ENCODE measurements around the gene NPR1. TPM values are rescaled to one million over a fixed set of nuclear protein-coding genes. Genes with fewer than 3 reads are reported as not detected.
"Not testable (repeated sequence)": the region's sequence is repeated elsewhere in the genome, so short reads cannot be mapped to it uniquely, and the experiment has no call there.

NPR1 gene
- total RNA-seq, 1 experiment from 2014 or later: 1.1 TPM

DNA sequence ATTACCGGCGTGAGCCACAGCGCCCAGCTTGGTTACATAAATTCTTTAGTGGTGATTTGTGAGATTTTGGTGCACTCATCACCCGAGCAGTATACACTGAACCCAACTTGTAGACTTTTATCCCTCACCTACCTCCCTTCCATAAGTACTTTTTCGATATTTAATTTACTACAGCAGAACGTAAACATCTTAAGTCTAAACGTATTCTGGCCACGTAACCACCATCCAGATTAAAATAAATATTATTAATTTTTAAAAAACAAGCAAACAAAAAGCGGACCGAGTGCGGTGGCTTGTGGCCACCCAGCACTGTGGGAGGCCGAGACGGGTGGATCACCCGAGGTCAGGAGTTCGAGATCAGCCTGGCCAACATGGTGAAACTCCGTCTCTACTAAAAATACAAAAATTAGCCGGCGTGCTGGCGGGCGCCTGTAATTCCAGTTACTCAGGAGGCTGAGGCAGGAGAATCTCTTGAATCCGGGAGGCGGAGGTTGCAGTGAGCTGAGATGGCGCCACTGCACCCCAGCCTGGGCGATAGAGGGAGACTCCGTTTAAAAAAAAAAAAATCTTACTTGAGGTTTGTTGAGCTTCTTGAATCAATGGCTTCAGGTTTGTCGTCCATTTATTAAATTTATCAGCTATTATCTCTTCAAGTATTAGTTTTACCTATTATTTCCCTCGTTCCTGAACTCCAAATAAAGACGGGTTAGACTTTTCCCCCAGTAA is 6.7 kb upstream of the NPR1 start:
- peaks cover 32% of the 10 kb centered on the region for H3K36me3 ChIP-seq (ENCODE audit: insufficient read depth, low read length, poor library complexity, severe bottlenecking)
- not testable (repeated sequence) for H3K27me3 ChIP-seq (replicated peaks; ENCODE audit: insufficient read depth, low read depth, low read length, poor library complexity); H3K9me3 ChIP-seq (ENCODE audit: low read depth, low read length, poor library complexity, severe bottlenecking); BruUV-seq (replicated peaks); H3K4me1 ChIP-seq (ENCODE audit: insufficient read depth, low read length, poor library complexity, severe bottlenecking)
- intact Hi-C loops (cut with micrococcal nuclease; ENCODE audit: unreplicated experiment): loop anchor here (2.0 to 5.0 kb wide), 3 partner anchors 159 to 315 kb away; partner anchors contain the start of genes RAB13 and SLC39A1
- peak; percentile 56 for DNase-seq (ENCODE audit: low spot score)
- ChIA-PET POLR2A (ENCODE audit: low non-redundant PET) (interaction anchor here (0.6 to 0.7 kb wide), 3 partner anchors 17 to 322 kb away, joined by 3 to 8 read pairs (median 4); partner anchors contain the start of gene INTS3), CTCF (interaction anchor here (0.8 kb wide), 1 partner anchor 275 kb away, joined by 3 read pairs; the partner anchor contains the start of gene DENND4B)
- peak overlapping the region; percentile 70 for H3K4me3 ChIP-seq (ENCODE audit: low read depth, low read length, poor library complexity, severe bottlenecking)
- peak overlapping the region; percentile 52 for H3K27ac ChIP-seq (ENCODE audit: low read depth, low read length, poor library complexity, severe bottlenecking)
- TF ChIP-seq CTCF (conservative IDR thresholded peaks at IDR 0.05; ENCODE audit: low read depth, low read length): peak; percentile 38

DNA sequence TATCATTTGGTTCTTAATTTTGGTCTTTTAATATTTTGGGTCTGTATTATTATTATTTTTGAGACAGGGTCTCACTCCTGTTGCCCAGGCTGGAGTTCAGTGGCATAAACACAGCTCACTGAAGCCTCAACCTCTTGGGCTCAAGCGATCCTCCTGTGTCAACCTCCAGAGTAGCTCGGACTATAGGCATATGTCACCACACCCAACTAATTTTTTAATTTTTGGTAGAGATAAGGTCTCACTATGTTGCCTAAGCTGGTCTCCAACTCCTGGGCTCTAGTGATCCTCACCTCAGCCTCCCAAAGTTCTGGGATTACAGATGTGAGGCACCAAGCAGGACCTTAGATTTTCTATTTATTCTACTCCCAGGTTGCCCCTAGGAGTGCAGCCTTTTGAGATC is 5.0 kb upstream of the NPR1 start:
- no peak for DNase-seq (ENCODE audit: low spot score)
- intact Hi-C loops (cut with micrococcal nuclease; ENCODE audit: unreplicated experiment): loop anchor here (5.0 kb wide), 2 partner anchors 161 to 289 kb away; partner anchors contain the start of gene SLC39A1
- H3K27me3 ChIP-seq (replicated peaks; ENCODE audit: insufficient read depth, low read depth, low read length, poor library complexity): peaks cover 8% of the 10 kb centered on the region
- ChIA-PET POLR2A (ENCODE audit: low non-redundant PET) (no interaction called here), CTCF (no interaction called here)
- peaks cover 19% of the 10 kb centered on the region for H3K4me1 ChIP-seq (ENCODE audit: insufficient read depth, low read length, poor library complexity, severe bottlenecking)
- H3K9me3 ChIP-seq (ENCODE audit: low read depth, low read length, poor library complexity, severe bottlenecking): no peaks in the 10 kb centered on the region
- TF ChIP-seq CTCF (conservative IDR thresholded peaks at IDR 0.05; ENCODE audit: low read depth, low read length): no peak
- no peak for TF ChIP-seq EZH2 (IDR thresholded peaks at IDR 0.05; ENCODE audit: borderline replicate concordance, low read depth, low read length, poor library complexity, severe bottlenecking)
- H3K4me3 ChIP-seq (ENCODE audit: low read depth, low read length, poor library complexity, severe bottlenecking): no peak overlapping the region
- H3K27ac ChIP-seq (ENCODE audit: low read depth, low read length, poor library complexity, severe bottlenecking): no peak overlapping the region
- BruUV-seq (replicated peaks): no TSS peak
- H3K36me3 ChIP-seq (ENCODE audit: insufficient read depth, low read length, poor library complexity, severe bottlenecking): peaks cover 14% of the 10 kb centered on the region

DNA sequence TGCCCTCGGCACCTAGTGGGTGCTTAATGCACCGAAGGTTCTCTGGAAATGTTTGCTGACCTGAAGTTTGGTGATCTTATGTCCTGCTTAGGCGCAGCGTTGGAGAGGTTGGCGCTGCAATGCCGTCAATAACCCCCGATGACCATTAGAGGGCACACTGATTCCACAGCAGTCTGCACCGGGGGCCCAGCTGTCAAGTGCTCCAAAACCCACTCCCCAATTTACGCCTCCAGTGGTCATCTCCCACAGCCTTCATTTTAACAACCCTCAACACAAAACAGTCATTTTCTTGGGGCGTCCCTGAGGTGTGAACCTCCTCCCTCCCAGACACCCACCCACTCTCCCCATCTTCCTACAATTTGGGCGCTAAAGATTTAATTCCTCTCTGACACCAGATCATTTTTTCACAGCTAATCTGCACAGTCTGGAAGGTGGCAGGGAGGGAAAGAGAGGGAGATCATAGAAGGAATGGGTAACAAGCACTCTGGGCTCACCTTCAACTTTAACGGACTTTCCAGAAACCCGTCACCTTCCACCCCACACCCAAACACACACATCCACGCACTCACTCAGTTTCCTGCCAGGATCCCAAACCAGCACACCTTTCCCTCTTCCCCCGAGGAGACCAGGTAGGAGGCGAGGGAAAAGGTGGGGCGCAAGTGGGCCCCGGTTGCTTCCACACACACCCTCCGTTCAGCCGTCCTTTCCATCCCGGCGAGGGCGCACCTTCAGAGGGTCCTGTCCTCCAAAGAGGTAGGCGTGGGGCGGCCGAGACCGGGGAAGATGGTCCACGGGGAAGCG is 570 bp upstream of the NPR1 start:
- Histone ChIP-seq H3K4me1 (ENCODE audit: insufficient read depth, low read length, poor library complexity, severe bottlenecking) (peaks cover 26% of the 10 kb centered on the region), H3K27ac (ENCODE audit: low read depth, low read length, poor library complexity, severe bottlenecking) (no peak overlapping the region), H3K36me3 (ENCODE audit: insufficient read depth, low read length, poor library complexity, severe bottlenecking) (no peaks in the 10 kb centered on the region), H3K9me3 (ENCODE audit: low read depth, low read length, poor library complexity, severe bottlenecking) (no peaks in the 10 kb centered on the region), H3K27me3 (replicated peaks; ENCODE audit: insufficient read depth, low read depth, low read length, poor library complexity) (peaks cover 40% of the 10 kb centered on the region), H3K4me3 (ENCODE audit: low read depth, low read length, poor library complexity, severe bottlenecking) (peak overlapping the region; percentile 45)
- TF ChIP-seq EZH2 (IDR thresholded peaks at IDR 0.05; ENCODE audit: borderline replicate concordance, low read depth, low read length, poor library complexity, severe bottlenecking) (no peak), CTCF (conservative IDR thresholded peaks at IDR 0.05; ENCODE audit: low read depth, low read length) (peak; percentile 96)
- intact Hi-C loops (cut with micrococcal nuclease; ENCODE audit: unreplicated experiment): loop anchor here (2.0 kb wide), 2 partner anchors 71 to 309 kb away; partner anchors contain the start of gene RAB13
- POLR2A ChIA-PET (ENCODE audit: low non-redundant PET): interaction anchor here (0.6 kb wide), 1 partner anchor 309 kb away, joined by 5 read pairs; no protein-coding TSS in a partner anchor
- CTCF ChIA-PET: interaction anchor here (0.6 to 1.1 kb wide), 5 partner anchors 50 to 308 kb away, joined by 3 to 8 read pairs (median 4); partner anchors contain the start of genes INTS3, RAB13 and SLC27A3
- BruUV-seq (replicated peaks): no TSS peak
- DNase-seq (ENCODE audit: low spot score): peak; percentile 64
